MM.1S (cell line): ENCODE results near the gene ARIH1.
"Not testable (repeated sequence)": the region's sequence is repeated elsewhere in the genome, so short reads cannot be mapped to it uniquely, and the experiment has no call there.

Experiments
- CTCF ChIP-seq: fragments of 300-600 bp; sonication (generic); IDR thresholded peaks from 2 replicates; pipeline ENCODE4 v1.5.1; 2016; ENCODE audit warnings: antibody characterized with exemption, low read length, mixed read lengths
- EZH2 ChIP-seq: fragments of 300-600 bp; sonication (generic); optimal IDR thresholded peaks from 2 replicates; pipeline ENCODE3; 2017; ENCODE audit warnings: low read depth, mild to moderate bottlenecking, antibody characterized with exemption, low read length, mixed read lengths
- EZH2phosphoT487 ChIP-seq: fragments of 300-600 bp; sonication (generic); IDR thresholded peaks from 2 replicates; pipeline ENCODE4 v1.6.1; 2018; ENCODE audit warnings: antibody characterized with exemption, low read length

DNA sequence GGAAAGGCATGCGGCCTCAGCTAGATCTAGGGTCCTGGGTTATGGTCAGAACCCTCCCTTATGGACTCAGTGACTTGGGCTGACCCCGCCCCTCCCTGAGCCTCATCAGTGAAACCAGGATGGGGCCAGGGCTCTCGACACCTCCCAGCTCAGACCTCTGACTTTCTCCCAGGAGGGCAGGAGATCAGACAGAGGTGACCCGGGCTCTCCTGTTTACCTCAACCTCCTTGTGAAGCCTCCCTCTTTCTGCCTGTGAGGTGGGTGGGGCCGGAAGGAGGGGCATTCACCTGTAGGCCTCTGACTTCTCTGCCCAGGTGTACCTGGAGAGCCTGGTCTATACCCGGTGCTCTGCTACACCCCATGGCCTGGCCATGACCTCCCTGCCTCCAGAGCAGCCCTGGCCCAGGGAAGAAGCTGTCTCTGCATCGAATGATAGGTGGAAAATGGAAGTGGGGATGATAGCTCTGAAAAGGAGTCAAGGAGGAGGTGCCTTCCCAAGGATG, 155.0 kb downstream of the ARIH1 start:
- not testable (repeated sequence) for TF ChIP-seq CTCF, EZH2, EZH2phosphoT487
